Kidney epithelial cell (primary cell): ENCODE measurements around the gene PTGFR. TPM values are rescaled to one million over a fixed set of nuclear protein-coding genes. Genes with fewer than 3 reads are reported as not detected.

Experiments
- DNase-seq: peaks from one replicate; pipeline ENCODE4 v3.0.0-alpha.2; 2010; ENCODE audit warnings: low read depth
- H3K27me3 ChIP-seq: 2 replicates; pipeline ENCODE4 v1.6.0; 2011; ENCODE audit warnings: low read length; ENCODE audit not compliant: control insufficient read depth, insufficient read depth
- H3K36me3 ChIP-seq: 2 replicates; pipeline ENCODE4 v1.5.1; 2011; ENCODE audit warnings: low read length; ENCODE audit not compliant: control insufficient read depth, insufficient read depth
- H3K4me3 ChIP-seq: 2 replicates; pipeline ENCODE4 v1.5.1; 2011; ENCODE audit warnings: low read depth, mild to moderate bottlenecking, control low read depth, low read length
- total RNA-seq: library from RNA; depleted of rRNA; stranded (reverse); fragments of >200 nt; gene quantifications from 2 replicates; pipeline ENCODE4 v1.2.3, GENCODE V29; 2015
- TF ChIP-seq, protein P1 (sequence below): IDR thresholded peaks from 2 replicates; pipeline ENCODE4 v1.5.1; 2011; ENCODE audit warnings: mild to moderate bottlenecking, moderate library complexity, low read length, control low read depth, inconsistent platforms; ENCODE audit not compliant: insufficient read depth, poor library complexity, severe bottlenecking

The PTGFR gene
- total RNA-seq, 1 donor from 2014 or later: 0.38 TPM

- Histone ChIP-seq H3K36me3 (no peaks in the 10 kb centered on the region), H3K27me3 (no peaks in the 10 kb centered on the region), H3K4me3 (no peak overlapping the region)
- TF ChIP-seq, protein P1, sequence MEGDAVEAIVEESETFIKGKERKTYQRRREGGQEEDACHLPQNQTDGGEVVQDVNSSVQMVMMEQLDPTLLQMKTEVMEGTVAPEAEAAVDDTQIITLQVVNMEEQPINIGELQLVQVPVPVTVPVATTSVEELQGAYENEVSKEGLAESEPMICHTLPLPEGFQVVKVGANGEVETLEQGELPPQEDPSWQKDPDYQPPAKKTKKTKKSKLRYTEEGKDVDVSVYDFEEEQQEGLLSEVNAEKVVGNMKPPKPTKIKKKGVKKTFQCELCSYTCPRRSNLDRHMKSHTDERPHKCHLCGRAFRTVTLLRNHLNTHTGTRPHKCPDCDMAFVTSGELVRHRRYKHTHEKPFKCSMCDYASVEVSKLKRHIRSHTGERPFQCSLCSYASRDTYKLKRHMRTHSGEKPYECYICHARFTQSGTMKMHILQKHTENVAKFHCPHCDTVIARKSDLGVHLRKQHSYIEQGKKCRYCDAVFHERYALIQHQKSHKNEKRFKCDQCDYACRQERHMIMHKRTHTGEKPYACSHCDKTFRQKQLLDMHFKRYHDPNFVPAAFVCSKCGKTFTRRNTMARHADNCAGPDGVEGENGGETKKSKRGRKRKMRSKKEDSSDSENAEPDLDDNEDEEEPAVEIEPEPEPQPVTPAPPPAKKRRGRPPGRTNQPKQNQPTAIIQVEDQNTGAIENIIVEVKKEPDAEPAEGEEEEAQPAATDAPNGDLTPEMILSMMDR: no peak
- DNase-seq: no peak
These were observed 21.2 kb upstream of the PTGFR start for GRCh38 chr1:78469576-78469975.

- TF ChIP-seq, protein P1: no peak
These were observed 18.7 kb upstream of the PTGFR start for GRCh38 chr1:78471890-78472620.

GRCh38 chr1:78472851-78473496 is 17.8 kb upstream of the PTGFR start:
- TF ChIP-seq, protein P1: no peak
- Histone ChIP-seq H3K4me3 (no peak overlapping the region), H3K27me3 (no peaks in the 10 kb centered on the region), H3K36me3 (no peaks in the 10 kb centered on the region)
- no peak for DNase-seq

More at GRCh38 chr1:78471890-78472620, 18.7 kb upstream of the PTGFR start:
- no peaks in the 10 kb centered on the region for H3K27me3 ChIP-seq
- H3K4me3 ChIP-seq: no peak overlapping the region
- H3K36me3 ChIP-seq: no peaks in the 10 kb centered on the region
- no peak for DNase-seq

DNA sequence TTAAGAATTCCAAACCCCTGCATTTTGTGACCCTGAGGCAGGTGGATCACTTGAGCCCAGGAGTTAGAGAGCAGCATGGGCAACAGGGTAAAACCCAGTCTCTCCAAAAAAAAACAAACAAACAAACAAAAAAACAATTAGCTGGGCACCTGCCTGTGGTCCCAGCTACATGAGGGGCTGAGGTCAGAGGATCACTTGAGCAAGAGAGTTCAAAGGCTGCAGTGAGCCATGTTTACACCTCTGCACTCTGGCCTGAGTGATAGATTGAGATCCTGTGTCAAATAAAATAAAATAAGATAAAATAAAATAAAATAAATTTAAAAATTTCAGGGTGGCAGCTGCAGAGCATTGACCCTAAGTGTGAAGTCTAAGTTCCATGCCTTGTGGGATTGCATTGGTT is 16.7 kb upstream of the PTGFR start:
- H3K27me3 ChIP-seq: no peaks in the 10 kb centered on the region
- H3K36me3 ChIP-seq: no peaks in the 10 kb centered on the region
- TF ChIP-seq, protein P1: no peak
- H3K4me3 ChIP-seq: no peak overlapping the region
- DNase-seq: no peak

DNA sequence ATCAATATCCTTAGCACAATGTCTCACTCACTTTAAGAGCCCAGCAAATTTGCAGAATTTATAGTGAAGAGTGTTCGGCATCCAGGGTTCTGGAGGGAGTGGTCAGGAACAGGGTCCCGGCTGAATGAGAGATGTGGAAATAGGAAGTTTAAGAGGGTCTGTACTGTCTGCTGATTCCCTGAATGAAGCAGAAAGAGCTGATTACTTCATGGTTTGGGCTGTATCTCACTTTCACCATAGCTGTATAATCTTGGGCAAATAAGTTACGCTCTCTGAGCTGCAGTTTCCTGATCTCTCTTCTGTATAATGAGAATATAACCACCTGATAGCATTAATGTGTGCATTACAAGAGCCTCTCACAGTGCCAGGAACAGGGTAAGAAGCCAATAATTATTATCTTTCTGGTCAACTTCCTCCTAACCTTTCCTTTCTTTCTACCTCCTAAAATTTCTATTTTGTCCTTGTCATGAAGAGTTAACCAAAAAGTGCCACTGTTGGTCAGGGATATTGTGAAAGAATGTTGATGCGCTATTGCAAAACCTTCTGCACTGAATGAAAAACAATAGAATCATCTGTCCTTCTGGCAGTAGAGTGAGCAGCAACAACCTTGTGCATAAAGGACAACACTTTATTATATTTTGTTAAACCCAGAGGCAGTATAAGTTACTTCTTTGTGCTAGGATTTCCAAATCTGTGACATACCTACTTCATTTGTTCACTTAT is 14.7 kb upstream of the PTGFR start:
- no peak for DNase-seq
- no peaks in the 10 kb centered on the region for H3K36me3 ChIP-seq
- TF ChIP-seq, protein P1: no peak
- H3K4me3 ChIP-seq: no peak overlapping the region
- no peaks in the 10 kb centered on the region for H3K27me3 ChIP-seq
